NCI-H446 (cell line): ENCODE results near the gene PLA1A.

Experiments
- DNase-seq, 2 experiments: peaks; one replicate each; lab custom pipeline; 2025; lab: John Stamatoyannopoulos, UW

Gene PLA1A

DNA sequence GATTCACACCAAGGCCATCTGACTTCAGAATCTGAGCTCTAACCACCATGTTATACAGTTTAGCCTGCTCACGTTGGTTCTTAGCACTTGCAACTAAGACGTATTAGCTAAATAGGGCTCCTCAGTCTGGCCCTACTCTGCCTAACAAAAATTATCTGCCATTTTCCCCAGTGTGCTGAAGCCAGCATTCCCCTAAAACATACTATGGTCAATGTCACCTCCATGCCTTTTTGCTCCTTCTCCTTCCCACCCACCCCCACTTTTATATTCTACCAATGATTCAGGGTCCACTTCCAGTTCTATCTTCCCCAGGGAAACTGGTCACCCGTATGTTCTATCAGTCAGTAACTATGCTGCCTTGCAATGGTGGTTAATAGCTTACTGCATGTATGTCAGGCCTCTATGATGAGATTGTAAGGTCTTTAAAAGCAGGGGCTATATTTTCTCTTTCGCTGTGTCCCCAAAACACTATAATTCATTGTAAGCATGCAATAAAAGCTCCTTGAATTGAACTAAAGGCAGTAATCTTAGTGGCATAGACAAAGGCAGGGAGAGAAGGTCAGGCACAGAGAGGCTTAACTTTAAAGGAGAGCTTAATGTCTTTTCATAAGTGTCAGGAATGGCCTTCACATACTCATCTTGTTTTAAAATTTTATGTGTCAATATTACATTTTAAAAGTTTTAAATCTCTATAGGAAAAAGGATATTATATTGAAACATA lies 39.4 kb downstream of the PLA1A start:
- DNase-seq = no peak

DNA sequence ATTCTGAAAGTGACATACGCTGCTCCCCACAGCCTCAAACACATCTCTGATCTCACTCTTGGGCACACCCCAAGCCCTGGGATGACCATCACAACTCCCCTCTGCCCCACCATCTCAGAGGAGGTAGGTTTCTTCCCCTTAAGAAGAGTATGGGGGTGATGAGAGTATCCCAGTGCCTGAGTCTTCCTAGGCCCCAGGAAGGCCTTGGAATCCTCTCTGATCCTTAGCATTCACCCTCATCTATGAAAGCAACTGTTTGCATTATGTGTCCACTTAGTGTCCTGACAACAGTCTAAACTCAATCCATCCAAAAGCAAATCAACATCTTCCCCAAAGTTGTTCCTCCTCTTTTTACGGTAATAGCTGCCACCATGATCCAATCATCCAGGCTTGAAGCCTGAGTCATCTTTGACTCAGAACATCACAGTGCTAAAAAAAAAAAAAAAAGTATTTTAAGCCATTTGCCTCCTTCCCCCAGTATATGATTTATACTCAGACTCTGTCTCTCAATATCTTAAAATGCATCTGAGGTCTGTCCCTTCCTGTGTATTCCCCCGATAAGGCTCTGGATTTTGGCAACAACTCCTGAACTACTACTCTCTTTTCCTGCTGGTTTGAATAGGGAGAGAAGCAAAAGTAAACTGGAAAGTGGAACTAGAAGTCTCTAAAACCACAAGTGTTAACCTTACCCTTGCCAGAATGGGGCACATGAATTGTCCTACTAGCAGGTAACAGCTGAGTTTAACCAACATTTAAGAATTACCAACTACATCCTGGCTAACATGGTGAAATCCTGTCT lies 40.2 kb downstream of the PLA1A start:
- DNase-seq = no peak

DNA sequence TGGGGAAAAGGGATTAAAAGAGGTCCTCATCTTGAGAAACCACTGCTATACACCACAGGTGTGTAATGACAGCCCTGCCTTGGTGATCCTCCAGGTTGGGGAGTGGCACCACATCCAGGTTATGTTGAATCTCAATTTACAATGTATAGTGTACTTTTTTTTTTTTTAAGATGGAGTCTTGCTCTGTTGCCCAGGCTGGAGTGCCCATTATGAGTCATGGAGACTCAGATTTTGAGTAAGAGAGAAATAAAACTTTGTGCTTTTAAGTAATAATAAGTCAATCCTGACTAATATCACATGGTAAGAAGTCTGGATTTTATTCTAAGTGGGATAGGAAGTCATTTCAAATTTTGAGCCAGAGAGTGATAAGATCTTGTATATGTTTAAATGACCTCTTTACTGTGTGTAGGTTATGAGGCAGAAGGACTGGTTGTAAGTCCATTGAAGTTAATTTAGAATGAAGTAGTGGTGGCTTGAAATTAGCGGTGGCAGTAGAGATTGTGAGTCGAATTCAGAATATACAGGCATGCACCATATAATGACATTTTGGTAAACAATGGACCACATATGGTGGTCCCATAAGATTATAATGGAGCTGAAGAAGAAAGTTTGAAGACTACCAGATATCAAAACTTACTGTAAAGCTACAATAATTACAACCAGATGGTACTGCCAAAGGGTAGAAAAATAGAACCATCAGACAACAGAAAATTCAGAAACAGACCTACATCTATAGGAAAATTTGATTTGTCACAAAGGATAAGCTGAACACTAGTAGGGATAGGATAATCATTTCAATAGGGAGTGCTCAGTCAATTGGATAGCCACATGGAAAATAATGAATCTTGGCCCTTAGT lies 42.0 kb downstream of the PLA1A start:
- DNase-seq = no peak

DNA sequence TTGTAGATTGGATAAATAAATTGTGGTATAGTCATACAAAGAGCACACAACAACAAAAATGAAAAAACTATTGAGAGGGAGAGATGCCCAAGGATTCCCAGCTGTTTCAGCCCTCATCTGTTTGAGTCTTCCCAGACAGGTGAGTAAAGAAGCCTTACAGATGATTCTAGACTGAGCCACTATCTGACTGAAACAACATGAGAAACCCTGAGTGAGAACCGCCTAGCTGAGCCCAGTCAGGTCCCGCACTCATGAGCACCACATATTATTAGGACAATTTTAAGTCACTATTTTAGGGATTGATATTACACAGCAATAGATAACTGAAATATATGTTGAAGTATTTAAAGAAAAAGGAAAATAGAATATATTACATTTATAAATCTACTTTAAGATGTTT lies 43.7 kb downstream of the PLA1A start:
- no peak for DNase-seq

DNA sequence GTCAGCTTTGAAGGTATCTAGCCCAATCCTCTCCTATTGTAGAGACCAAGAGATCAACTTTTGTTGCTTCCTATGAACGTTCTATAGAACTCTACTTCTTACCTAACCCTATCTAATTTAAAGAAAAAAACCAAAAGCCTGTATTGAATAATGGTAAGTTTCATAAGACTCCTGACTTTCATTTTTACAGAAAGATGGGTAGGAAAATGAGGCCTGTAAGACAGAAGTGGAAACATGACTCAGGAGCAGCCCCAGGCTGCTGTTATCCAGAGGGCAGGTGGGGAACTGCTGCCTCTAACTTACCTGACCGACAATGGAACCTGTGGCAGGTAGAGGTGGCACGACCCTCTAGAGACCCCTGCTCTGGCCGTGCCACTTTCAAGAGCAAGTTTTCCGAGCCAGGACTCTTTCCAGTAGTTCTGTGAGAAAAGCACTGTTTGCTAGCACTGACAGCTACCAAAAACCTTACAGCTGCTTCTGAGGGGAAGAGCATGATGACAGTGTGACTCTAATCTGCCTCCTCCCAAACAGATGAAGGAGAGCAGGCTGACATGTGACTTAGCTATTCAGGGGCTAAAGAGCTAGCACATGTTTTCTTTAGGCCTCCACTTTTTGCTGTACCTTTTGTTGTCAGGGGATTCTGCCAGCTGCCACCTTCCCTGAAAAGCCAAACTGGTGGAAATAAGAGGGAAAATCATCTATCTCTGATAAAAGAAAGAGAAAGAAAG lies 45.2 kb downstream of the PLA1A start:
- no peak for DNase-seq

DNA sequence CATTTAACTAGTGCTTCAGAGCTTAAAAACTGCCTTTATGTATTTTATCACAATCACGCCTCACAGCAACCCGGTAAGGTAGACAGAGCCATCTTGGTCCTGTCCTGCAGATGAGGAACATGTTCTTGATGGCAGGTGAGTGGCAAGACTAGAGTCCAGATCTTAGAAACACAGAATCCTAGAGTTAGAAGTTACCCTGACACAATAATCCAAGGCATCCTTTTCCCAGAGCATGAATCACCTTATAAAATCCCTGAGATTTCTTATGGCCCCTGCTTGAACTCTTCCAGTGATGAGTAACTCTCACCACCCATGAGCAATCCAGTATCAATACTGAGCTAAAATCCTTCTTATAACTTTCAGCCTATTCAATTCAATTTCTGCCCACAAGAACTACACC lies 45.8 kb downstream of the PLA1A start:
- no peak for DNase-seq

DNA sequence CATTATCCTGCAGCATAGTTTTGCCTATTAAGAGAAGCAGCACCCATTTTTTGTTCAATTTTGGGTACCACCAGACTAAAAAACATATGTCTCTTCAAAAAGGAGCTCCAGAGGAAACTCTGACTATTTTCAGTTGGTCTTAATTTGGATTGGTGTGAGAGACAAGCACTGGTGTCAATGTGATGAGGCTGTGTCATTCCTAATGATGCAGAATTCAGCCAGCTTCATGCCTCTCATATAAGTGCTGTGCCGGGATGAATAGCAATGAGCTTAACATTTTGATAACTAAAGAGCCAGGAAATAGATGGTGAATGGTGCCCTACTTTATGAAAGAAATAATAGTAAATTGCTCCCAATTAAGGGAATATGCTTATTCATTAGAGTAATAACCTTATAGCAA lies 46.8 kb downstream of the PLA1A start:
- no peak for DNase-seq

DNA sequence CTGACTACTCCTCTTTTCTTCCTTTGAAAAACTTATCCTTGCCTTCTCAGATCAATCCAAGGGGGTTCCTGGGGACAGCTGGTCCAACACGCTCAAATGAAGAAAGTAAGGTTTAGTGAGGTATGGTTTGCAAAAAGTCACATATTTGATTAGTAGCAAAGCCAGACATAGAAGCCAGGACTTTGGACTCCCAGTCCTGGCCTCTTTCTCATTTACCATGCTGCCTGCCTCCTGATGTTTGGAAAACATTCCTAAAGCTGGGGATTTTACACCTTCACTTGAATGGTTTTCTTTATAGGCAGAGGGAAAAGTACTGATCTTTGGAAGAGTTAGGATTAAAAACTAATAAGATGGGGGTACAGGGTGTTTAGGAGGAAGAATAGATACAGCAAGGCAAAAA lies 48.1 kb downstream of the PLA1A start:
- DNase-seq = no peak

DNA sequence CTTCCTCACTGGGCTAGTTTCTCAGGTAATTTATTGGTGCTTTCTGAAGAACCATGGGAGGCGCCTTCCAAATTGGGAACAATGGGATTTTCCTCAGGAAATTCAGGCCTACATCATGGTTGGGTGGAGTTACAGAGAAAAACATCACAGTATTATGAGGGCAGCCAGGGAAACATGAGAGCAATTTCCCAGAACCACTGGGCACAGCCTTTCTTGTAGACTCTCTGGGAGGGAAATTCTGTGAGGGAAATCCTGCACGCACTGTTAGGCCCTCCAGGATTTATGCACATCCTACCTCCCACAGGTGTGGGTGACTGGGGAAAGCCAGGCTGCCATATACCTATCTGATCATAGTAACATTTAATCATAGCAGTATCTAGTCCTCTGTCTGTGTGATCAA lies 49.5 kb downstream of the PLA1A start:
- no peak for DNase-seq

DNA sequence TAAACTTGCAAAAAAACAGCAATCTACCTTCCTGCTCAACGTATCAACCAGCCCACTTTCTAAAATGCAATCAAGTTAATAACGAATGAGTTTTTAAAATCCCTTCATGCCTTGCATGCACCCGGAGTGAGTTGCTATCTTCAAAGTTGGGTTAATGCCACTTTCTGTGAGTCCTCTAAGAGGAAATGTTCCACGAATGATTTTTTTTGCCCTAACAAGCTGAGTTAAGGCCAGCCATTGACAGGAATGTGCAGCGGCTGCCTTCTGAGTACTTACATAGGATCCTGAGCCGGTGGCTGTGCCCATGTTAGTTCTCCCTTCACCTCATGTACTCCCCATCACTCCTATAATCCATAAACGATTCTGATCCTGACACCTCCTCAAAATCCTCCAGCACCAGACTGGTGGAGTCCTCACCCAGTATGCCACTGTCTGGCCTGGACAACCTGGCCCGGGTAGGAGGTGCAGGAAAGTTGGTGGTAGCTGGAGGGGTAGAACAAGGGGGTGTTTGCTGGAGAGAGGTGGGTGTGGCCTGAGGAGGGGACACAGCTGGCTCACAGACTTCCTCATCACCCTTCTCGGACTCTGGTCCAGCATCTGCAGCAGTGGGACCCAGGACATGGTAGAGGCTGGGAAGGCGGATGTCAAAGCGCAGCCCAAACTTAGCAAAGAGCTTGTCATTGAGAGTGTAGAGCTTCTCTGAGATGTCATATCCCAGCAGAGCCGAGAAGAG lies 50.3 kb downstream of the PLA1A start:
- DNase-seq = no peak

DNA sequence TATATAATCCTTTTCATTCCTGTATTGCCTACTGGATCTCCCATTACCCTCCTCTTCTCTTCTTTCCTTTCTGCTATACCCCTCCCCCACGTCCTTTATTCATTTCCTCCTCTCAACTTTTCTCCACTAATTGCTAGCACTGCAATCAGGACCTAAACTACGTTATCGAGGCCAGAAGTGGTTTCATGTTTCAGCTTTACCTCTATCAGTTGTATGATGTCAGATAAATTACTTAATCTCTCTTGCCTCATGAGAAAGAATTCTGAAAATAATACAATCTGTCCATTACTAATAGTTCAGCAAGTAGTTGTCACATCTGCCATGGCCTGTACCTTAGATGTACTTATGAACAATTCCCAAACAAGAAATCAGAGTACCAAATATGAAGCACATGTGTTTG lies 52.1 kb downstream of the PLA1A start:
- DNase-seq = no peak

DNA sequence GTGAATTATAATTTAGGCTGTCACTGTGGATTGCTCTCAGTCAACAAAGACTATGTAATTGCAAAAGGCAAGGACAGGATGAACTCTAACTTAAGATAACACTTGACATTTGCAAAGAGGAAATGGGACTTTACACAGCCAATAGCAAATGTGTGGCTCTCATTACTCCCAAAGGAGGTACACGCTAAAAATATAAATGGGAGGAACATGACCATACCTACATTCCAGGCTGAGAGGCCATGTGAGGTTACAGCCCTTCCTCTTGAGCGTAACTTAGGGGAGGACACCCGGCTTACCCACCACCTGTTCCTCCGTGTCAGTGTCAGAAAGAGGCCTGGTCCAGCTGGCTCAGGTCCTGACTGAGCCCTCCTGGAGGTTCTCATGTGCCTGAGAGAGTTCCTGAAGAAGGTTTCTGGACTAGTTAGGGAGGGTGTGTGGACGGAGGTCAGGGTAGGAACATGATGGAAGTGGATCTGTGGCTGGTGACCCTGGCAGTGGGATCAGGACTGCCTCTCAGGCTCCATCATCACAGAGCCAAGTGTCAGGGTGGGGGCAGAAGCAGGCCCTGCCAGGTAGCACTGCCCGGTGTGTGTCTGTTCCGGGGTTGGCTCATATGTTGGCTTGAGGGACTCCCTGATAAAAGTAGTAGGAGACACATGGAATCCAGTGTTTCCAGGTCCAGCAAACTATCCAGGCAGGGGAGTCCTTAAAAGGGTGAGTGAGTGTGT lies 54.8 kb downstream of the PLA1A start:
- no peak for DNase-seq

DNA sequence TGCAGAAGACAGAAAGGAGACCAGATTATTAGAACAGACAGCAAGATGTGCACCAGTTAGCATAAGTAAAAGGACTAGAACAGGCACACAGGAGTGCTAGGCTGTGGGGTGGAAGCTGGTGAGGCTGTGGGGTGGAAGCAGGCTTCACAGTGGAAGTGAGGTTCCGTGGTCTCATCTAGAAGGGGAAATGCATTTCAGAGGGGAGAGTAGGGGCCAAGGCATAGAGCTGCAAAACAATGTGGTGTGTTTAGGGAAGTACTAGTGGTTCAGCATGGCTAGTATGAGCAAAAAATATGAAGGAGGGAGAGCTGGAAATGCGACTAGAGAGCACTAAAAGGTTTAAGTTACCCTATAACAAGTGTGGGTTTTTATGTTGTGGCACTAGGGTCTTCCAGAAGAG lies 56.2 kb downstream of the PLA1A start:
- DNase-seq = no peak

DNA sequence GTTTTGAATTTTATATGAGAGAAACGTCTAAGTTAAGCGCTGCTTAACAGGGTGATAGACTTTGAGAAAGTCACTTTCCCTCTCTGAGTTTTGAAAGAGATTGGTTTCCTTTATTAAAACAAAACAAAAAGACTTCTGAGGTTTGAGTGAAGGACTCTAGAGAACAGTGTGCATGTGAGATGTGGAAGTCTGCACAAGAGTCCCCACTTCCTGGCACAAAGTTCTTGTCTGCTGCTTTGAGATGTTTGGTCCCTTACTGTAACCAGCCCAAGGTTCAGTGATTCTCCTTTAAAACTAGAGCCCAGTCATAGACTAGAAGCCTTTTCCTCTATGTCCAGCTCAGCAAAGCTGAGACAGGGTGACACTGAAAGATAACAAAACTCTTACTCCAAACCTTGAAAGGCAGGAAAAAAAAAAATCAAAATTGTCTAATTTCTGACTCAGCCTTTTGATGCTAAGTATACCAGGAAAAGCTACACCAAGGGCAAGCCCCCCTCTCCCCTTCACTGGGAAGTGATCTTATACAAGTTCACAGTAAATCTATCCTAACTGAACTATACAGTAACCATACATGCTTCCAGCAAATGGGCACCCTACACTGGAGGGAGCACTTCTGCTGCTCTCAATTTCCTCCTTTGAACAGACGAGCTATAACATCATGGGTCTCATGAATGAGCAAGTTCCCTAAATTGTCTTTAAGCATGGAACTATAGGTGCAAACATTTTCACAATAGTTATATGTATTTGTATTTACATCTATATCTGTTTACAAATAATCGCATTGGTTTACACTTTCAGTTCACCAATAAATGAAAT lies 60.4 kb downstream of the PLA1A start:
- DNase-seq = no peak

DNA sequence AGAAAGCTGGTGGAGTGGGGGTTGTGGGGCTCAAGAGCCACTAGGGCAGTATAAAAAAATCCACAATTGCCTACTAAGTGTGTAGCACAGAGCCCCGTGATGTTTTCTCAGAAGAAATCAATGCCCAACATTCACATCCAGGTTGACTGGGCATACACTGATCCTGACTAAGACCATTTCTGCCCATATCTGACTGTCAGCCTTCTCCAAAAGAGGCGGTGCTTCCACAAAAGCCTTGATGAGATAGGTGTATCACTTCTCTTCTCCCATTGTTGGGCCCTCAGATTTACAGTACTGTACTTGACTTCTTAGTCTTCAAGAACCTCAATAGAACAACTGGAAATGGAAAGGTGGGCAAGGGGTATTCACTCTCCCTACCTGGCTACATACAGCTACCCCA lies 61.3 kb downstream of the PLA1A start:
- DNase-seq = no peak

DNA sequence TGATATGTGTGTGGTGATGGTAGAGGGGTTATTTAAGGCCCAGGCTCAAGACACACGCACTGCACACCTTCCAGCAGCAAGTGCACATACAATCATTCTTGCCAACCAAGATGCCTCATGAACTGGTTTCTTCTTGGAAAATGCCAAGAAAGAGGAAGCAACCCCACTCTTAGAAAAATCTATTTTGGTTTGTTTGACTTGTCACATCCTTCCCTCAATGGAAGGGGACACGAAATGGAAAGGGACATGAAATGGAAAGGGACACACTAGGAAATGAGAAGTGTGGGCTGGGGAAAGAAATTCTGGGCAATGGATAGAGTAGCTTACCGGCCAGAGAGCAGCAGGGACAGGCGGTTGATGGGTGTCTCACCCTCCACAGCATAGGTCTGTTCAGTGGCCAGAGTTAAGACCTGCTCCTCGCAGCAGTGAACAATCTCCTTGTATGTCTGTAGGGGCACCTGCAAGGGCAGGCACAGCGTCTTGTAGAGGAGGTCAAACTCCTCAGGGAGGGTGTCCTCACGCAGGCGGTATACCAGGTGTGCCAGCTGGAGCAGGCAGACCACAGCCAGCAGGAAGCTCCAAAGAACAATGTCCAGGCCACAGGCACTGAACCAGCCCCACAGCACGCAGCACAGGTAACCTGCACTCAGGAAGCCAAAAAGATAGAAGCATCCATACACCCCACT lies 62.1 kb downstream of the PLA1A start:
- DNase-seq = no peak

DNA sequence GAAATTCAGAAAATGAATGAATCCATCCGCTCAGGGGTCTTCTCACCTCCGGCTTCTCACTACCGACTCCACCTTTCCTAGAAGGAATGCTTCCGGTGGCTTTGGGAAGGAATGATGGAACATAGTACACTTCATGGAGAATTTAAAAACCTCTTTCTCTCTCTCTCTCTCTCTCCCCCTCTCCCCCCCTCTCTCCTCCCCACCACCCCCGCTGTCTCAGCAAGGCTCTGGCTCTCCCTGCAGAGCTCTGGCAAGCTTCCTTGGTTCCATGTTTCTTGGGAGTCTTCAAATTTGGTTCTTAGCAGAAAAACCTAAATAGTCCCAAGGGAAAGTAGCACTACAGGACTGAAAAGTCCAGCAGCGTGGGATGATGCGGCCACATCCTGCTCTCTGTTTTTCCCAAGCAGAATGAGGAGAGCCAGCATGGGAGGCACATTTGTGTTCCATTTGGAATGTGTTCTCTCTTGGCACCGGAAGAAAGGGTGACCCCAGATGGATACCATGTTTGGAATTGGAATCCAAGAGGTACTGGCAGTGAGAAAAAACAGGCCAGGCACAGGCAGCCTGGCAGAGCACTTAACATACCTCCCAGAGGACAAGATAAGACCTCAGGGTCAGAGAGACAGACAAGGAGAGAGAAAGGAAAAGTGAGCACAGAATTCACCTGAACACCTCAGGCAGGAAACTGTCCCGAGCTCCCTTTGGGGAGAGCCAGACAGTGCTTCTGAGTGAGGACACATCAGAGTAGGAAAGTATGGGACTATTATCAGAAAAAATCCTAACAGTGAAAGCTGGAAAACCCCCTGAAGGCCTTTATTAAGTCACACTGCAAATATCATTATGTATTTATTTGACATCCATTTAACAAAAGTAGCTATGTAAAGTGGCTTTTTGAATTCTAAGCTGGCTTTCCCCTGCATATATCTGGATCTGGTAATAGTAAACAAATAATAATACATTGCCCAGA lies 63.1 kb downstream of the PLA1A start, which contains the start of gene POPDC2:
Gene POPDC2 (minus strand): TSS at position 116 of the 967 bp plus-strand sequence. CDS start 166 bp downstream, outside the sequence.
- peak in 1 of 2 experiments; percentile 36 for DNase-seq
